DND-41 (cell line): Measurements from ENCODE around the gene CARM1.

ENCODE experiments used
- CTCF ChIP-seq: IDR thresholded peaks from 2 replicates; pipeline ENCODE4 v1.5.1; 2012; ENCODE audit warnings: borderline replicate concordance, low read length, moderate library complexity, mild to moderate bottlenecking; ENCODE audit not compliant: poor library complexity, severe bottlenecking; ENCODE audit errors: extremely low read depth
- EZH2 ChIP-seq: IDR thresholded peaks from 3 replicates; pipeline ENCODE4 v1.6.1; 2012; ENCODE audit warnings: borderline replicate concordance, low read depth, mild to moderate bottlenecking, moderate library complexity, low read length, inconsistent platforms; ENCODE audit not compliant: severe bottlenecking

- no peak for TF ChIP-seq CTCF
- no peak for TF ChIP-seq EZH2
Observed at GRCh38 chr19:10894911-10895213, 23.5 kb downstream of the CARM1 start.
